GM18508 (cell line): Measurements from ENCODE around the gene MMP17.
"Not testable (repeated sequence)": the region's sequence is repeated elsewhere in the genome, so short reads cannot be mapped to it uniquely, and the experiment has no call there.

Experiments used
- ATAC-seq: cut with Tn5 transposase; IDR thresholded peaks from one replicate; pipeline ENCODE4 v1.9.1; 2021; ENCODE audit warnings: moderate number of reproducible peaks; ENCODE audit not compliant: insufficient read depth, unreplicated experiment

Gene MMP17

DNA sequence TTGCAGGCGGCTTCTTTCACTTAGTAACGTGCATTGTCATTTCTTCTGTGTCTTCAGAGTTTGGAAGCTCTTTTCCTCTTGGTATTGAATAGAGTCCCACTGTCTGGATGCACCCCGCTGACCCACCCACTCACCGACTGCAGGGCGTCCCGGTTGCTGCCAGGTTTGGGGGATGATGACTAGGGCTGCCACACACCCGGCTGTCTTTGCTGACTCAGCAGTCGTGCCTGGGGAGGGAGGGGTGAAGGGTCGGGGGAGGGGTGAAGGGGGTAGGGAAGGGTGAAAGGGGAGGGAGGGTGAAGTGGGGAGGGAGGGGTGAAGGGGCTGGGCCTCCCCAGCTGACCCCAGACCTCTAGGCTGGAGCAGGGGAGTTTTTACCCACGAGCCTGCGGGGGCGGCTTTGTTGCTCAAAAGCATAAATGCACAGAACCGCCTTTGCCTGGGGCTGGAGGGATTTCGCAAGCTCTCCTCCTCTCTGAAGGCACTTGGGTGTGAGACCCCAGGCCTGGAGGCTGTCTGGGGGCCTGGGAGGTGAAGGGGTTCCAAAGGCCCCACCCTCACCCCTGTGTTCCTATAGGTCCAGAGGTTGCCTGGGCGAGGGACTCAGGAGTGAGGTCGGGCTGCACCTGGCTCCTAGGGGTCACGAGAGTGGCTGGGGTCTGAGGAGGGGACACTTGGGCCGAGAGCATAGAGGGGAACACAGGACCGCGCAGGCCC, 35.0 kb downstream of the MMP17 start:
- ATAC-seq: no peak

DNA sequence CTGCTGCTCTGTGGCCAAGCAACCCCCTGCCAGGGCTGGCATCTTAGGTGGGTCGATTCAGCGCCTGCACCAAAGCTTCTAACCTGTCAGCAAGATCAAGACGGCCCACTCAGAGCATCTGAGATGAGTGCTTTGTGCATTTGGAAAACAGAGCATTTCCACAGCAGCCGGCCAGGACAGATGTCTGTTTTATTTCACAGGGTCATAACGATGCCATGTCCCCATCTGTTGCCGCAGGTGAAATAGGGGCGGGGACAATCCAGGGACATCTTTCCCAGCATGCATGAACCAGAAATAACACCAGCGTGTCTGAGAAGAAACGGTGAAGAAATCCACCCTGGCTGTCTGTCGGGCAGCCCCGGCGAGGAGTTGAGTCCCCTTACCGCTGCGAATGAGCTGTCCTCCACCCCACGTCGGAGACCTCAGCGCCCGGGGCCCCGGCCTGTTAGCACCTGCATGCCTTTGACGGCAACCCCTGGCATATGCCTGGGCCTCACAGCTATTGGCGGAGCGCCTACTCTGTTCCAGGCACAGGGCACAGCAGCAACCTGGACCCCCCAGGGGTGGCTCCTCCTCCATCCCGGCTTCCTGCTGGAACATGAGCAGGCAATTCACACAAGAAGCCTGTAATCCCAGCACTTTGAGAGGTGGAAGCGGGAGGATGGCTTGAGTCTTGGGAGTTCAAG, 35.7 kb downstream of the MMP17 start:
- ATAC-seq: no peak

DNA sequence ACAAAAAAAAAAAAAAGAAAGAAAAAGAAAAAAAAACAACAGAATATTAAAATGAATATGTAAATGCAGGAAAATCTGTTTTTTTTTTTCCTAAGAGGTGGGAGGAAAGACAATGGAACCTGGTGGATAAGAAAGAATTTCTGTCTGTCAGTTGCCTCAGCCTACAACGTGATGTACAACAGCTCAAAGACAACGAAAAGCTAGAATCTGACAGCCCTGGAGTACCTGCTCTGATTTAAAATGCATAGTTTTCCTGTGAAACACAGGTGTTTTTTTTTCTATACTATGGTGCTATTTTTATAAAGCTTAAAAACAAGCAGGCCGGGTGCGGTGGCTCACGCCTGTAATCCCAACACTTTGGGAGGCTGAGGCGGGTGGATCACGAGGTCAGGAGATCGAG, 36.3 kb downstream of the MMP17 start:
- no peak for ATAC-seq

DNA sequence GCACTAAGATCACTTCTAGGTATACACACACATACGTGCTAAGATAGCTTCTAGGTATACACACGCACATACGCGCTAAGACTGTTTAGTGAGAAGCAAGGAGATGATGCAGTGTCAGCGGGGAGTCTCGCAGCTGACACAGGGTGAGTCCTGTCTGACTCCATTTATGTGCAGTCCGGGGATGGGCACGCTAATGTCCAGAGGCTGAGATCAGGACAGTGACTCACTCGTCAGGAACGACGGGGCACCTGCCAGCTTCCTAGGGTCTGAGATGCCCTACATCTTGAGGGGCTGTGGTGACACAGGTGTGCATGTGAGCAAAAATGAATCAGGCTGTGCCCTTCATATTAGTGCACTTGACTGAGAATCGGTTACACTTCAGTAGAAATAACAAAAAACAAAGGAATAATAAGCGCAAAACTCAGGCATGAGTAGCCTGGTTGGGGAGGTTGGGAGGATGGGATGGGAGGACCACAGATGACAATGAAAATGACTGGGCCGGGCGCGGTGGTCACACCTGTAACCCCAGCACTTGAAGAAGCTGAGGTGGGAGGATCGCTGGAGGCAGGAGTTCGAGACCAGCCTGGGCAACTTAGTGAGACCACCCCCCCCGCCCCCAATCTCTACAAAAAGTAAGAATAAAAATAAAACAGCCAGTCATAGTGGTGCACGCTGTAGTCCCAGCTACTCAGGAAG, 37.1 kb downstream of the MMP17 start:
- no peak for ATAC-seq

DNA sequence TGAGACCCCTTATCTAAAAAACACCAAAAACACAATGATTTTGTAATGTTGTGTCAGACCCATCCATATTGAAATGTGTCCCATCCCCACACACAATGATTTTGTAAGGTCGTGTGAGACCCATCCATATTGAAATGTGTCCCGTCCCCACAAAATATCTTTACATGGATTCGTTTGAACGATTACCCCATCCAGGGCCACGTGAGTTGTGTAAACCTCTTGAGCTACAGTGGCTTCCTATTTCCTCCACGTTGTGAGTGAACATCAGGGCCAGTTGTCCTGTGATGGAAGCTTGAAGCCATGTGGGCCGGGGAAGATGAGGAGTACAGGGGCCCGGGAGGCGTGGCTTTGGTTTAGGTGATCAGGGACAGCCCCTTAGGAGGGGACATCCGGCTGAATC, 39.3 kb downstream of the MMP17 start:
- no peak for ATAC-seq

DNA sequence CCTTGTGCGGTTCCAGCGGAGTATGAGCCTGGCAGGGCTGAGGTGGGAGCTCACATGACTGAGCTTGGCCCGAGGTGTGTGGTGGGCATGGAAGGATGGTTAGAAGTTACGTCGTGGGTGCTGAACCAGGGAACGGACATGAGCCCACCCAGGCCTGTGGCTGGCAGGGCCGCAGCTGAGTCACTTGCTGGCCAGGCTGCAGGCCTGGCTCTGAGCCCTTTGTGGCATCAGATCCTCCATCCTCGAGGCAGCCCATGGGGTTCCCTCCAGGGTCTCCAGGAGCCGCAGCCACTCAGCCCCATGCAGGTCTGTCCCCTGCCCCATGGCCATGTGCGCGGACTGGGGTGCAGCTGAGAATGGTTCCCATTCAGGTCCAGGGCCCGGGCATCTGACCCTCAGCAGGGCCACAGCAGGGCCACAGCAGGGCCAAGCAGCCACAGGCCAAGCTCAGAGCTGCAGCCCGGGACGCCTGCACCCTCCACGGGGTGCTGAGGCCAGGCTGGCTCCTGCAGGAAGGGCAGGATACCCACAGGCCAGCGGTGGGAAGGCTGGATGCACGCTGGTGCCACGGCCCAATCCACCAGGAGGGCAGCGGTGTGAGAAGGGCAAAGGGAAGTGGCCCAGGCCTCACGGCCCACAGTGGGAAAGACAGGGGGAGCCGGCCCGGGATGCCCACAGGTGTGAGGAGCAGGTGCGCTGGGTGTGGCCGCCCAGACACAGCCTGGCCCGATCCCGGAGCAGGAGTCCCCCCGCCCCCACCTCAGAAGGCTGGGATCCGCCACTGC, 39.9 kb downstream of the MMP17 start:
- no peak for ATAC-seq

DNA sequence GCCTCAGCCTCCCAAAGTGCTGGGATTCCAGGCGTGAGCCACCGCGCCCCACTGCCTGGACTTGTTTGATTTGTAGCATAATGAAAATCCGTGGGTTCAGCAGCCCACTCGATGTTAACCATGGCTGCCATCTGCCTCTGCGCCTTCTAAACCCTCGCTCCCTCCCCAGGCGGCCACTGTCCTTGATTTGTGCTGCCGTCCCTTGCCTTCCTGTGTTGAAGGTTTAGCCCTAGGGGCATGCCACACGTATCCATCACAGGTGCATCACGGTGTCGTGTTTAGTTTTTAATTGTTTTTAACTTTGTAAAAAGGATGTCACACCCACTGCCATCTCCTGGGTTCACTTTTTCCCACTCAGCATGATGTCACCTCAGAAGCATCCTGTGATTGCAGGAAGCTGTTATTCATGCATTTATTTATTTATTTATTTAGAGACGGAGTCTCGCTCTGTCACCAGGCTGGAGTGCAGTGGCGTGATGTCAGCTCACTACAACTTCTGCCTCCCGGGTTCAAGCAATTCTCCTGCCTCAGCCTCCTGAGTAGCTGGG, 41.8 kb downstream of the MMP17 start:
- no peak for ATAC-seq

DNA sequence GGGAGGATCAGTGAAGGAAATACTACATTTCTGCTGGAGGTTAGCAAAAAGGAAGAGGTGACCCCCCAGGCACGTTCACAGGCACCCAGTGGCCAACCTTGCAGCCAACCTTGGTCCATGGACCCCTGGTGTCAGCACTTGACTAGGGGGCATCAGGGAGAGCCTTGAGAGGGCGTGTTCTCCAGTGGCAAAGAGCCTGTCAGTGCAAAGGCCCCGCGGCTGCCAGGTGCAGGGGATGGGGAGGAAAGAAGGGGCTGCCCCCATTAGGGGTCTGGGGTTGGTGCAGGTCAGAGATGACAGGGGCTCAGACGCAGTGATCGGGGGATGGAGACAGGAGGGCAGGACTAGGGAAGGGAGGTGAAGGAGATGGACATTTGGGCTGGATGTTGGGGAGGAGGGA, 43.5 kb downstream of the MMP17 start:
- no peak for ATAC-seq

DNA sequence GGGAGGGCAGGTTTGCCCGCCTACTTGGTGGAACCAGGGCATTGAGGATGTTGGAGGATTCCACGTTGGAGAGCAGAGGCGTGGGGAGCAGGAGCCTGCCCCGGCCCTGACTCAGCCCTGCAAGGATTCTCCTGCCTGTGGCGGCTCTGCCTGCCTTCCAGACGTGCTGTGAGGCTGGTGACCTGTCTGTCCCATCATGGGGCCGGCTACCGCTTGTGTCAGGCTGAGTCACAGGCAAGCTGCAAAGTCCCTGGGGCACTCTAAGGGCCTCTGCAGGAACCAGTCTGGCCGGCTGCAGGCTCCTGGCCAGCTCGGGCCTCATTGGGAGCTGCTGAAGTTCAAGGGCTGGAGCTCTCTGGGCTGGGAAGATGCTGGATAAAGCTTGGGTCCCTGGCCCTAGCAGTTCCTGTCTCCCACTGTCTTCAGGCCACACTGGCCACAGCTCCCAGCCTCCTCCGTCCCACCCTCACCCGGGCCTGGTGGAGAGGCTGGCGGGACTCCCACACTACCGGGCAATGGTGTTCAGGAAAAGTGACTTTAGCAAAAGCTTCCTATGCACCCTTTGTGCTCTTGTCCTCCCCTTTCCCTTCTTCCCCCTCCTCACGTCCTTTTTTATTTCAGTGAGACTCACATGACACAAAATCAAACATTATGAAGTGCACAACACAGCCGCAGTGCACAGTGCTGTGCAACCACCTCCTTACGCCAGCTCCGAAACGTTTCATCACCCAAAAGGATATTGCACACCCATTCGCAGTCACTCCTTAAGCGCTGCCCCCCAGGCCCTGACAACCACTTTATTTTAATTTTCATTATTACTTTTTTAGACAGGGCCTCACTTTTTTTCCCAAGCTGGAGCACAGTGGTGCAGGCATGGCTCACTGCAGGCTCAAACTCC, 44.2 kb downstream of the MMP17 start:
- ATAC-seq: no peak

DNA sequence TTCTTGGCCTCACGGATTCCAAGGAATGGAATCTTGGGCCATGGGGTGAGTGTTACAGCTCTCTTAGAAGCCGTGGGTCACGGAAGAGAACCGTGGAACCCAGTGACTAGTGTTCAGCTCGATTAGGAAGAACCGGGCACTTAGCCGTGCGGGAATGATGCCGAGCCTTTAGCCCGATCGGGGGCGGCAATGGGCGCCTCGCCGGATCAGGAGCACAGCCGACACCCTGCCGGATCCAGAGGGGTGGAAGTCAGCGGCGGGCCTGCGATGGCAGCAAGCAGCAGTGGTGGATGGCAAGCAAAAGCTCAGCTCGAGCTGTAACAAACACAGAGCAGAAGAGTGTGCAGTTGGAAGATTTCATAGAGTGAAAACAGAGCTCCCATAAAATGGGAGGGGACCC, 45.1 kb downstream of the MMP17 start:
- ATAC-seq: no peak

DNA sequence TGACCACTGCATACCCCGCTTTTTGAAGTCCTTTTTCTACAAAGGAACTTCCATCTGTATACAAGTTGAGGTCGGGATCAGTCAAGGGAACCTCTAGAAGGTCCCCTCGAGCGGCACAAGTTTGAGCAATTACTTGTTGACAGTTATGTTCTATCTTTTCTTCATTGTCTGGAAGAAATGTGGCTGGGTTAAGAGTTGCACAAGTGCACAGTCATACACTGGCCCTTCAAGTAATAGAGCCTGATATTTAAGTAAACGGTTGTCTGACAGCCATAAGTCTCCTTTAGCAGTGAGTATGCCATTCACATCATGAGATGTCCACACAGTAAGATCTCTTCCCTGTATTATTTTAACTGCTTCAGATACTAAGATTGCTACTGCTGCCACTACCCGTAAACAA, 46.8 kb downstream of the MMP17 start:
- ATAC-seq: not testable (repeated sequence)

DNA sequence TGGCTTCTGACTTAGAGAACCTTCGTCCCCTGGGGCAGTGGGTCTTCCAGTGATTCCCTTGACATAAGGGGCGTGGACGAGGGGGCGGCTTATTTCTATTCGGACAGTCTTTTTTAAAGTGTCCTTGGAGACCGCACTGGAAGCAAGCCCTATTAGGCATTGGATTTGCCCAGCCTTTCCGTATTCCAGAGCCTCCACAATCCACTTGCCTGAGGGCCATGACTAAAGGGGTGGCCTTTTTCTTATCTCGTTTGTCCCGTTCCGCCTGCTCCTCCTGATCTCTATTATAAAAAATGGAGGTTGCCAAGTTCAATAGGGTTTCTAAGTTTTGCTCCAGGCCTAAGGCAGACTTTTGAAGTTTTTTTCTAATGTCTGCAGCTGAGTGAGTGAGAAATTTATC, 49.0 kb downstream of the MMP17 start:
- not testable (repeated sequence) for ATAC-seq

DNA sequence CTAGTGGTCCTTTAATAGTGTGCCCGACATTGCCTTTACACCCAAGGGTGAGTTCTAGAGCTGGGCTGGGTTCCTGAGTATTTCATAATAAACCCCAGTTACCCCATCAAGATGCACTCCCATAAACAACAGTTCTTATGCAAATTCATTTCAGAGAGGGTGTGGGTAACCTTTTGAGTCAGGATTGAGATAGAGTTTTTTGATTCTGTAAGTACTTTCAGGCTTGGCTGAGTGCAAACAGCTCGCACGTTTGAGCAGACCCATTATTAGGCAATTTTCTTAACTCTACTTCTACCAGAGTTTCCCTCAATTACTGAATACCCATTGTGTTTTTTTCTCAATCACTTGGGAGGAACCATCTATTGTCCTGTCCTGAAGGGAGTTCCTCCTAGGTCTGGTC, 50.2 kb downstream of the MMP17 start:
- not testable (repeated sequence) for ATAC-seq

DNA sequence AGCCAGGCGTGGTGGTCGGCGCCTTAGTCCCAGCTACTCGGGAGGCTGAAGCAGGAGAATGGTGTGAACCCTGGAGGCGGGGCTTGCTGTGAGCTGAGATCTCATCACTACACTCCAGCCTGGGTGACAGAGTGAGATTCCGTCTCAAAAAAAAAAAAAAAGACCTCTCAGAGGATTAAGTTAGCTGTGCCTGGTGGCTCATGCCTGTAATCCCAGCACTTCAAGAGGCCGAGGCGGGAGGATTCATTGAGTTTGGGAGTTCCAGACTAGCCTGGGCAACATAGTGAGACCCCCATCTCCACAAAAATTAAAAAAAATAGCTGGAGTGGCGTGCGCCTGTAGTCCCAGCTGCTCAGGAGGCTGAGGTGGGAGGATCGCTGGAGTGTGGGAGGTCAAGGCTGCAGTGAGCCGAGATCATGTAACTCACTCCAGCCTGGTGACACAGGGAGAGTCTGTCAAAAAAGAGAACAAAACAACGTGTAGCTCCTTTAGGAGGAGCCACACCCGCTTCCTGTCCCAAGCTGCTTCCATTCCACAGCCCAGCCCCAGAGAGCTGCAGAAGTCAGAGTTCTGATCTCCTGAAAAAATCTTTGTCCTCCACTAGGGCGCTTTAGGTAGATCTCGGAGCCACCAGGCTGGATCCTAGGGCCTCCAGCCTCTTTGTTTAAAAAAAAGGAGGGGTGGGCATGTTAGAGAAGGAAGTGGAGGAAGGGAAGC, 54.8 kb downstream of the MMP17 start:
- ATAC-seq: no peak

DNA sequence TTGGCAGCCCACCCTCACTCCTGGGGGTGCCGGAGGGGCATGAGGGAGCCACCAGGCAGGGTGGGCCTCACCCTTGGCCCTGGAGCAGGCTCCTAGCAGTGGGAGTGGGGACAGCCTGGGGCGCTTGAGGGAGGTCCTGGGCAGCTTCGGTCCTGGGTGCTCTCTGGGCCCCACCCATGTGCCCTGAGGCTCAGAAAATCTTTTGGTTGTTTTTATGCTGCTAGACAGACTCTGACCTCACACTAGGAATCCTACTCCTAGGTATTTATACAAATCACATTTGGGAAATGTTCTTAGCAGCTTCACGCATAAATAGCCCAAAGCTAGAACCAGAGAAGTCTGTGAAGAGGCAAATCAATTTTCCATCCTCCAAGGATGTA, 55.3 kb downstream of the MMP17 start:
- no peak for ATAC-seq

DNA sequence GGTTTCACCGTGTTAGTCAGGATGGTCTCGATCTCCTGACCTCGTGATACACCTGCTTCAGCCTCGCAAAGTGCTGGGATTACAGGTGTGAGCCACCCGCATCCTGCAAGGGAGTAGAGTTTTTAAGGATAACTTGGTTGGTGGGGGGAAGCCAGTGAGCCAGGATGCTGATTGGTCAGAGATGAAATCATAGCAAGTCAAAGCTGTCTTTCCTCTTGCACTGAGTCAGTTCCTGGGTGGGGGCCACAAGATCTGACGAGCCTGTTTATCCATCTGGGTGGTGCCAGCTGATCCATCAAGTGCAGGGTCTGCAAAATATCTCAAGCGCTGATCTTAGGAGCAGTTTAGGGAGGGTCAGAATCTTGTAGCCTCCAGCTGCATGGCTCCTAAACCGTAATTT, 56.9 kb downstream of the MMP17 start:
- ATAC-seq: not testable (repeated sequence)

DNA sequence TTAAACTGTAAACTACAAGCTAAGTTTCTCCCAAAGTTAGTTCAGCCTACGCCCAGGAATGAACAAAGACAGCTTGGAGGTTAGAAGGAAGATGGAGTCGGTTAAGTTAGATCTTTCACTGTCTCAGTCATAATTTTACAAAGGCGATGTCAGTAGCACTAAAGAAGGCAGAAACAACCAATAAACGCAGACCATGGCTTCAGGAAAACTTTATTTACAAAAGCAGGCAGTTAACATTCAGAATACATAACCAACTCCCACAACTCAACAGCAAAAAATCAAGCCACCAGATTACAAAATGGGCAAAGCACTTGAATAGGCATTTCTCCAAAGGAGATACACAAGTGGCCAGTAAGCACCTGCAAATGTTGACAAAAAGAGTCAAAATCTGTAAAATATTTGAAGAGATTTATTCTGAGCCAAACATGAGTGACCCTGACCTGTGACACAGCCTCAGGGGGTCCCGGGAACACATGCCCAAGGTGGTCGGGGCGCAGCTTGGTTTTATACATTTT, 57.4 kb downstream of the MMP17 start:
- ATAC-seq: no peak

DNA sequence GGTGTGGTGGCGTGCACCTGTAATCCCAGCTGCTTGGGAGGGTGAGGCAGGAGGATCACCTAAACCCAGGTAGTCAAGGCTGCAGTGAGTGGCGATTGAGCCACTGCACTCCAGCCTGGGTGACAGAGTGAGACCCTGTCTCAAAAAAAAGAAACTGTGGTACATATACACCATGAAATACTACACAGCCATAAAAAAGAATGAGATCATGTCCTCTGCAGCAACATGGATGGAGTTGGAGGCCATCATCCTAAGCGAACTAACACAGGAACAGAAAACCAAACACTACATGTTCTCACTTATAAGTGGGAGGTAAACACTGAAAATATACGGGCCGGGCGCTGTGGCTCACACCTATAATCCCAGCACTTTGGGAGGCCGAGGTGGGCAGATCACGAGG, 63.5 kb downstream of the MMP17 start:
- not testable (repeated sequence) for ATAC-seq
